Astrocyte of the cerebellum (primary cell): ENCODE measurements around the gene MNAT1.
A peak's percentile ranks its signal among the peaks of the same experiment; 100 is the strongest.

Experiments used
- DNase-seq: peaks from one replicate; pipeline ENCODE4 v3.0.0-alpha.2; 2011; ENCODE audit warnings: low read depth
- H3K4me3 ChIP-seq: 2 replicates; pipeline ENCODE4 v1.5.1; 2011; ENCODE audit warnings: mild to moderate bottlenecking, low read depth, low read length, moderate library complexity
- CTCF ChIP-seq: IDR thresholded peaks from 2 replicates; pipeline ENCODE4 v1.5.1; 2012; ENCODE audit warnings: low read length, low read depth, moderate library complexity, mild to moderate bottlenecking; ENCODE audit errors: missing control alignments
- in situ Hi-C: cut with HindIII; loops from 2 replicates; pipeline ENCODE4 v1.10.0; 2017; ENCODE audit warnings: low sequenced_read_pairs

Gene MNAT1

GRCh38 chr14:60736494-60736893, 1.9 kb downstream of the MNAT1 start:
- no peak for TF ChIP-seq CTCF
- peak; percentile 42 for DNase-seq
- H3K4me3 ChIP-seq: peak overlapping the region; percentile 79
- in situ Hi-C loops: no loop called here

- in situ Hi-C loops: no loop called here
- no peak for DNase-seq
- TF ChIP-seq CTCF: no peak
- no peak overlapping the region for H3K4me3 ChIP-seq
Observed at GRCh38 chr14:60738843-60739508, 4.4 kb downstream of the MNAT1 start.

- in situ Hi-C loops: no loop called here
- H3K4me3 ChIP-seq: no peak overlapping the region
- TF ChIP-seq CTCF: no peak
- no peak for DNase-seq
Observed at GRCh38 chr14:60744566-60744965, 10.0 kb downstream of the MNAT1 start.

- H3K4me3 ChIP-seq: no peak overlapping the region
- DNase-seq: no peak
- TF ChIP-seq CTCF: no peak
Observed at GRCh38 chr14:60753264-60754119, 18.9 kb downstream of the MNAT1 start.

GRCh38 chr14:60756847-60757246, 22.3 kb downstream of the MNAT1 start:
- TF ChIP-seq CTCF: no peak
- DNase-seq: no peak
- in situ Hi-C loops: no loop called here
- H3K4me3 ChIP-seq: no peak overlapping the region

More at GRCh38 chr14:60753264-60754119, 18.9 kb downstream of the MNAT1 start:
- in situ Hi-C loops: no loop called here

GRCh38 chr14:60757567-60758002, 23.0 kb downstream of the MNAT1 start:
- no peak for DNase-seq
- TF ChIP-seq CTCF: no peak
- no peak overlapping the region for H3K4me3 ChIP-seq
- in situ Hi-C loops: no loop called here
